Endothelial cell of umbilical vein (primary cell): ENCODE results near the gene PIBF1.

ENCODE experiments used
- CTCF ChIP-seq, 2 donors: IDR thresholded peaks; 1 replicate in 1 of 2; 2 replicates in 1 of 2; pipeline ENCODE4 v1.5.1; 2011; ENCODE audit warnings: low read length in 2 of 2, mild to moderate bottlenecking in 2 of 2, moderate library complexity in 2 of 2, control low read depth in 1 of 2, inconsistent platforms in 1 of 2, low read depth in 1 of 2; ENCODE audit not compliant: insufficient read depth in 1 of 2; ENCODE audit errors: extremely low read depth in 1 of 2
- MYC ChIP-seq: IDR thresholded peaks from one replicate; pipeline ENCODE4 v1.6.1; 2011; ENCODE audit warnings: mild to moderate bottlenecking, low read depth, low read length
- POLR2A ChIP-seq: IDR thresholded peaks from 2 replicates; pipeline ENCODE4 v1.6.1; 2012; ENCODE audit warnings: low read depth, mild to moderate bottlenecking, control low read depth, low read length
- POLR2AphosphoS5 ChIP-seq: IDR thresholded peaks from 2 replicates; pipeline ENCODE4 v1.6.1; 2012; ENCODE audit warnings: low read depth, mild to moderate bottlenecking, control low read depth, low read length, moderate library complexity; ENCODE audit not compliant: insufficient read depth

DNA sequence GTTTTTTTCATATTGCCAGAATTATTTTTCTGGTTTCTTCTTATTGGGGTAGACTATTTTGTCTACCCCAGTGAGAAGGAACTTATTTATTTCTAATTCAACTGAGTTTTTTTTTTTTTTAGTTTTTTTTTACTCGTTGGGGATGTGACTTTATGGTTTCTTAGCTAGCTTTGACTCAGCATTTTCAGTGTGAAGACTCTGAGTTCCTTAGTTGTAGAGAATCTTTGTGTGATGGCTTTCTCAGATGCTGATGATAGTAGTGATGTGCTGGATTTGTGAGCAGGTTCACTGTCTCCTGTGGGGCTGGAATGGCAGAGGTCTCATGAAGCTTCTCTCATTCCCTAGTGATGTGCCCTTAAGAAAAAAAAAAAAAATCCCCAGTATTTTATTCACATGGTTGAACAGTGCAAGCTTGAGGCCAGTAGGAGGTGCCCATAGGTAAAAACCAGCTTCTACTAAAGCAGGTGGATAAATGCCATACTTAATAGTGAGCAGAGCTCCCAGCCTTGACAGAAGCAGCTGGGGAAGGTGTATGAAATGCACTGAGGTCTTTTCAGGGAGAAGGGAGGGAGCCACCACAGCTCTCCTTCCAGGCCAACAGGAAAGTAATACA lies 170.7 kb downstream of the PIBF1 start:
- TF ChIP-seq CTCF (IDR thresholded peaks at IDR 0.05; ENCODE audit: extremely low read depth in 1 of 2, insufficient read depth in 1 of 2, low read depth in 1 of 2, low read length in 2 of 2) (no peak), POLR2AphosphoS5 (no peak), POLR2A (no peak), MYC (no peak)
